Measurements from ENCODE around the gene NAB2.
"Not testable (repeated sequence)": the region's sequence is repeated elsewhere in the genome, so short reads cannot be mapped to it uniquely, and the experiment has no call there.

Gene NAB2

DNA sequence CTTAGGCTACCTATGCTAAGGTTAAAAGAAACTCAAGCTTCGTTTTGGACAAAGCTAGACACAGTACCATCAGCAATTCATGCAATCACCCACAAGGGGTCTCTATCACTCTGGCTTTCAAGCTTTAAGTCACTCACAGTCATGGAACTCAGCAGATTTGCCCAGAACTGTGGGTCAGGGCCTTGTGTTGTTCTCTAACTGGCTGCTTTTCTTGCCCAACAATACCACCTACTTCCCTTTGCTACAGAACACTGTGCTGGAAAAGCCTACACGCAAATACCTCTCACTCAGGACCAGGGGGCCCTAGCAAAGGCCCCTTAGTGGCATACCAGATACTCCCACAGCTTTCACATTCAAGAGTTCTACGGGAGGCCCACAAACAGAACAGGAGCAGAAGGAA lies 19.4 kb upstream of the NAB2 start:
- DNase-seq (ENCODE audit: low spot score): peak; percentile 85

DNA sequence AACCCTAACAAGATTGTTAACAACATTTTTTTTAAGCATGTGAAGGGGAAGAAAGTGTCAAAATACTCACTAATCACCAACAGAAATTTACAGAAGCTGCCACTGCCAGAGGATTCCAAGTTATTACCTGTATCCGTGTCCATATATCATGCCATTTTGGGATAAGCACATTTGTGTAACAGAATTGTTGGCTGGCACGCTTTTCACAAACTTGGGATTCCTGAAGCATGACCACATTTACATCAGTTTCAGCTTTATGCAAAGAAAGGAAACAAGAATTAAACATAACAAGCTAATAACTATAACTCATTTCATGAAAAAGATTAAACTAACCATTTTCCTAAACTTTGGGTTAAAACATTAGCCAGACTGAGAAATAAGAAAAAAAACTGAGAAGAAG lies 16.3 kb upstream of the NAB2 start:
- no peak for DNase-seq (ENCODE audit: low spot score)

DNA sequence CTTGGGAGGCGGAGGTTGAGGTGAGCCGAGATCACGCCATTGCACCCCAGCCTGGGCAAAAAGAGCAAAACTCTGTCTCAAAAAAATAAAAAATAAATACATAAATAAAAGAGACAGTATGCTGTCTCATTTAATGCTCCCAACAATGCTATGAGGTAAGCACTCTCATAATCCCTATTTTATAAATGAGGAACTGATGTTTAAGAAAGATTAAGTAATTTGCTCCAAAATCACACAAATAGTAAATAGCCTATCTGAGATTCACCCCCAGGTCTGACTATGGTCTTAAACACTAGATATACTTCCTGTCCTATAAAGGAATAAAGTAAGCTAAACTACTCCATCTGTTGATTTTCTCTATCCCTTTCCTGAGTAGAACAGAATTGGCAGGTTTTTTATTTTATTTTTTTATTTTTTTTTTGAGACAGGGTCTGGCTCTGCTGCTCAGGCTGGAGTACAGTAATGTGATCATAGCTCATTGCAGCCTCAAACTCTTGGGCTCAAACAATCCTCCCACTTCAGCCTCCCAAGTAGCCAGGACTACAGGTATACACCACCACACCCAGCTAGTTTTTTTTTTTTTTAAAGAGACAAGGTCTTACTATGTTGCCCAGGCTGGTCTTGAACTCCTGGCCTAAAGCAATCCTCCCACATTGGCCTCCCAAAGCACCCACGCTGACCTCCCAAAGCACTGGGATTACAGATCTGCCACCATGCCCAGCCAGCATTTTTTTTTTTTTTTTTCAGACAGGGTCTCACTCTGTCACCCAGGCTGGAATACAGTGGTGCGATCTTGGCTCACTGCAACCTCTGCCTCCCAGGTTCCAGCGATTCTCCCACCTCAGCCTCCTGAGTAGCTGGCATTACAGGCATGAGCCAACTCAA lies 15.1 kb upstream of the NAB2 start:
- not testable (repeated sequence) for DNase-seq (ENCODE audit: low spot score)

DNA sequence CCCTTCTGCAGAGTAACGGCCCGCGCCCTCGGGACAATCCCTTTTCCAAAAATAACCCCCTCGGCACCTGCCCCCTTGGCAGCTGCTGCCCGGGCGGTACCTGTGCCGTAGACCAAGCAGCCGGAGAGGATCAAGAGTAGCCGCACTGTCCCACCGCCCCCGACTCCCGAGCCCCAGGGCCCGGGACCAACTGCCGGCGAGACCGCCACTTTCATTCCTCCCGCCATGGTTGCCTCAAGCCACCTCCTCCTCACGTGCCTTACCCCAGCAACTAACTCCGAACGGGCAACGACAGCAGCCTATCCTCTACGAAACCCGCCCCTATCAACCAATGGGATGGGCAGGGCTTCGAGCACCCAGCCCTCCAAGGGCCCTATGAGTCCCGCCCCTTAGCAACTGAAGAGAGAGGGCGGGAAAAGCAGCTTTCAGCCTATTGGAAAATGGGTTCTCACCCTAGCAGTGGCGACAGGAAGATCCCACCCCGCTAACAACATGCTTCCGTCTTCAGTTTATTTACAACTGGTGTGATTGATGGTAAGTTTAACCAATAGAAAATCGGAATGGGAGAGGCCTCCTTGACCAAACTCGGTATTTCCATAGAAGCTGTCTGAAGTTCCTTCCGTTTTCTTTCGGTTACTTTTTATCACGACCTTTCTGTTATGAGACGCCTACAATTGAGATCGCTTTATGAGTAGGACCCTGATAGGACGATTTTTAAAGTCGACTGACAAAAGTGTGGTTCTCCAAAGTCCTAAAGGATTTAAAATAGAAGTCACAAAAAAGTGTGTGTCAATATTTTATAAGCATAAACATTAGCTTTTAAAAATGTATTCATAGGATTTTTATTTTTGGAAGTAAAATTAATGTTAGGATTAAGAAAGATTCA lies 10.2 kb upstream of the NAB2 start, which contains the start of gene NEMP1:
Gene NEMP1, minus strand, starts transcription at position 273 of the 886 bp plus-strand sequence. Its CDS starts 46 bp downstream, at position 227.
- peak; percentile 100 for DNase-seq (ENCODE audit: low spot score)

DNA sequence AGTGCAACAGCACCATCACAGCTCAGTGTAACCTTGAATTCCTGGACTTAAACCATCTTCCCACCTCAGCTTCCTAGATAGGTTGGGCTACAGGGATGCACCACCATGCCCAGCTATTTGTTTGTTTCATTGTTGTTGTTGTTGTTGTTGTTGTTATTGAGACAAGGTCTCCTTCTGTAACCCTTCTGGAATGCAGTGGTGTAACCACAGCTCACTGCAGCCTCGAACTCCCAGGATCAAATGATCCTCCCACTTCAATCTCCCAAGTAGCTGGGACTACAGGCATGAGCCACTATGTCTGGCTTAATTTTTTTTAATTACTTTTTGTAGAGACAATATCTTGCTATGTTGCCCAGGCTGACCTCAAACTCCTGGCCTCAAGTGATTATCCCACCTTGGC lies 9.1 kb upstream of the NAB2 start:
- DNase-seq (ENCODE audit: low spot score): no peak

DNA sequence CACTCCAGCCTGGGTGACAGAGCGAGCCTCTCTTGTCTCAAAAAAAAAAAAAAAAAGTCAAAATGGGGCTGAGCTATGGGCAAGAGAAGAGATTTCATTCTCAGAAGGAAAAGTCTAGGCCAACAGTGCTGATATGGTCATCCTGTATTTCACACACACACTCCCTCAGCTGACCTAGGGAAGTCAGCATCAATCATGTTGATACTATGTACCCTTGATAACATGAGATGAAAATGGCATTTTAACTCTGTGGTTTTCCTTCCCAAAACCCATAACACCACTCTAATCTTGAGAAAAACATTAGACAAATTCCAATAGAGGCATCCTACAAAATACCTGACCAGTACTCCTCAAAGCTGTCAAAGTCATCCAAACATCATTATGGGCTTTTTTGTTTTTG lies 8.1 kb upstream of the NAB2 start:
- no peak for DNase-seq (ENCODE audit: low spot score)

DNA sequence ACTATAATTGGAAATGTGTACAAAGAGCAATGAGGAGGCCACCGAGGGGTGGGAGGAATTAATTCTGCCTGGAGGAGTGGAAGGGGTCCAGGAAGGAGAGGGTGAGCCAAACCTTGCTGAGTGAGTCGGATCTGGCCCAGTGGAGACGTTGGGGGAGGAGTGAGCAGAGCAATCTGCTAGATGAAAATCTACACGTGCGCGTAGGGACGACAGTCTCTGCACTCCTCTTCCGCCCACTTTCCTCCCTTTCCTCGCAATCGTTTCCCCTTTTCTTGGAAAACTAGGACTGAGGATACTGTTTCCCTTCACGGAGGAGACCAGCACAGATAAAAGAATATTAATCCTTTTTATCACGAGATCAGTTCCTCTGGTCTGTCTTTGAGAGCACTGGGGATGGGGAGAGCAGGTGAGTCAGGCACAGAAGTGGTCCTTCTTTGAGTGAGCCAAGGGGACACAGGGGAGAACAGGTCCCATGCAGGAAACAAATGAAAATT lies 2.9 kb upstream of the NAB2 start:
- no peak for DNase-seq (ENCODE audit: low spot score)

DNA sequence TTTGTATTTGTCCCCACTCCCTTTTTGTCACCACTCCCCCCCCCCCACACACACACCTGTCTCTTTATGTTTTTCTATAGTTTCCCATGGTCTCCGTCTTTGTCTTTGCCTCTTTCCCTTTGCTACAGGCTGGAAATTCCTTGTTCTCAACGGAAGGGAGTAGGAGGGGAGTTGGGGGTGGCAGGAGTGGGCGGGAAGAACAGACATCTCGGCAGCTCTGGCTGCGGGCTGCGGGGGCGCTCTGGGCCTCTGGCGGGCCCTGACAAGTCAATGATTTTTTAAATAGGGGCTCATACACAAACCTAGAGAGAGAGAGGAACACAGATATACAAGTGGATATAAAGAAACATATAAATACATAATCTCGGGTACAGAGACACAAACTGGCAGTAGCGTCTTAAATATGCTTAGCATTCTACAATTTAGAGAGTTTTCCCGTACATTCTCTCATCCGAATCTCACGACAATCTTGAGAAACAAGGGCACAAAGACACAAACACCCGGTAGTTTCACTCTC lies 2.4 kb upstream of the NAB2 start:
- no peak for DNase-seq (ENCODE audit: low spot score)

DNA sequence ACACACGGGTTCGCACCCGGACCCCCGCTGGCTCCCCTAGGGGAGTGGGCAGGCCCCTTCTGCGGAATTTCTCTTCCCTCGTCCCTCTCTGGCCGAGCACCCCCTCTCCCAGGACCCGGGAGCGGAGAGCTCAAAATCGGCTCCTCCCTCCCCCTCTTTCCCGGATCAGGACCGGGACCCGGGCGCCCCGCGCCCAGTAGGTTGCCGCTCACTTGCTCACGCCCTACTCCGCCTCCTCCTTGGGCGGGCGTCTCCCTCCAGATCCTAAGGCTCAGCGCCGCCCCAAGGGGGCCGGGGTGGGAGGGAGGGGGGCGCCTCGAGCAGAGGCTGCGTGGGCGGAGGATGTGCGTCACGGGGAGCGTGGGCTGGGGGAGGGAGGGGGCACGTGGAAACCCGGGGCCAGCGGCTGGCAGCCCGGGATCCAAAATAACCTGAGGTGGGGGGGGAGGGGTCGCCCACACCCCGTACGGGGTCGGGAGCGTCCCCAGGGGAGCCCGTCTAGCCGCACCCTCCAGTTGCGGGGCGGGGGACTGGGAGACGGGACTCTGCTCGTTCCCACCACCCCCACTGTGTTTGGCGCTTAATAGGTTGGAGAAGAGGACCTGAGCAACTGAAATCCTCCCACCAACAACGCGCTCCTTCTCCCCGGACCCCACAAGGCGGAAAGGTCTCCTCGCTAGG lies 1.8 kb upstream of the NAB2 start:
- DNase-seq (ENCODE audit: low spot score): peak; percentile 88

DNA sequence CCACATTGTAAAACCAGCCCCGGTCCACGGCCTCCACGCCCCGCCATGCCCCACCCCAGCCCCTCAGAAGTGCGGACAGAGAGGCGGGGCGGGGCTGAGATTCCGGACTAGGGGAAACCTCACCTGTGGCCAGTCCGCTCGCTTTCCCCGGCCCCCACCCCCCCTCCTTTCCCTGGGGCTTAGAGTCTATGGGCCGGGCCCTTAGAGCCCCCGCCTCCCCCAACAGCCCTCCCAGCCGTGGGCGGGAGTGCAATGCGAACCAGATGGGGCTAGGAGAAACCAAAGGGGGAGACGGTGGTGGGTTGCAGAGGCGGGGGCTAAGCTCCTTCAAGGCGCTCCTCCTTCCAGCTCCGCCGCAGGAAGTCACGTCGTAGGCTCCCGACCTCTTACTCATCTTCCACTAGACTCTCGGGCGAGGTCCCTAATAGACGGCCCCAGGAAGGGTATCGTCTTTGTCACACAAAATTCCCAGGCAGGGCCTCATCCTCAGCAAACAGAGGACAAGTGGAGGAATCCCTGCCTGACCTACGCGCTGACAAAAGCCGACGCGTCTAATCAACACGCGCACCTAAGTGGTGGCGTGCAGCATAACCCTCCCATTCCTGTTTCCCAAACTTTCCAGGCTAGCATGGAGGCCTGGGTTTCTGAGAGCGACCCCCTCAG lies 1.1 kb upstream of the NAB2 start:
- peak; percentile 65 for DNase-seq (ENCODE audit: low spot score)

DNA sequence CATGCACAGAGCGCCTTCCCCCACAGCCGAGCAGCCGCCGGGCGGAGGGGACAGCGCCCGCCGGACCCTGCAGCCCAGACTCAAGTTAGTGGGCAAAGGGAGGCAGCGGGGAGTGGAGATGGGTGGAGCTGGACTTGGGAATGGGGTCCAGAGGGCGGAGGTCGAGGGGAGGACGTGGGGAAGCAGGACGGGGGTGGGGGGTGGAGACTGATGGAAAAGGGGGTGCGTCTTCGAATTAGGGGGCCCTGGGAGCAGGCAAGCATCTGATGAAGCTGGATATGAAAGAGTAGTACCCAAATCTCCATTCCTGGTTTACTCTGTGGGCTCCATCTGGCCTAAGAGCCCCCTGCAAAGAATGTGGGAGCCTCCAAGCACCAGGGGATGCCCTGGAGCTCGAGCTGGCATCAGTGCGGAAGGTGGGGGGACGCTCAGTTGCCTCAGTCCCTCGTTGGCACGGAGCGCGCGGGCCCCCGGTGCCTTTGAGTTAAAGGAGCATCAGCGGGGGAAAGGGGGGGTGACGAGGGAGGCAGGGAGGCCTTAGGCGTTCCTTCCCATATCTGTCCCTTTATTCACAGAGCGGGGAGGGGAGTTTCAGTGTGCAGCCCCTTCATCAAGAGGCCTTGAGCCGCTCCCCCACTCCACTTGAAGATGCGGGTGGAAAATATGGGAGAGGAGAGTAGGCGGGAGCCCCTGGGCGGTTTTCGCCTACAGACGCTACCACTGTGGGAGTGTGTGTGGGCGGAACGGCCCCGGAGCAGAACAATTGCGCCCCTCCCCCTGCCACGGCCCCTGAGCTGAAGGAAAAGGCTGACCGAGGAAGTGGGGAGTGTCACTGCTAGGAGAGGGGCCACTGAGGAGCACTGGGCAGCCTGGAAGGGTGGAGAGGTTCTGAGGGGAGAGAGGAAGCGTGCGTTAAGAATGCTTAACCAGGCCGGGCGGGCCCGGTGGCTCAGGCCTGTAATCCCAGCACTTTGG lies 644 bp downstream of the NAB2 start:
- DNase-seq (ENCODE audit: low spot score): peak; percentile 26

DNA sequence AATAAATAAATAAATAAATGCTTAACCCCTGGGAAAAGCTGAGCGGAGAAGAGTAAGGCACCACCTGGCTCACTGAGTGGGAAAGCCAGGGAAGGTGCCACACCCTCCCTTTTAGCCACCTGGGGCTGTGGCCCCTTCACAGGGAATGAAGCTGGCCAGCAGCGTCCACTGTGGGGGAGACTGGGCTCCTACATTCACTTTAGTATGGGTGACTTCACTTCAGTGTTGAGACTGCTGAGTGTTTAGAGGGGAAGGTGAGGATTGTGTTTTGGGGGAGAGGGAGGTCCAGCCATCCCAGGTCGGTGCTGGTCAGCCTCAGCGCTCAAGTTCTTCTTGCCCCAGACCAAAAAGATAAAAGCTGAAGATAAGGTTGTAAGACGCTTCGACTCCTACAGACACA lies 1.6 kb downstream of the NAB2 start:
- no peak for DNase-seq (ENCODE audit: low spot score)

DNA sequence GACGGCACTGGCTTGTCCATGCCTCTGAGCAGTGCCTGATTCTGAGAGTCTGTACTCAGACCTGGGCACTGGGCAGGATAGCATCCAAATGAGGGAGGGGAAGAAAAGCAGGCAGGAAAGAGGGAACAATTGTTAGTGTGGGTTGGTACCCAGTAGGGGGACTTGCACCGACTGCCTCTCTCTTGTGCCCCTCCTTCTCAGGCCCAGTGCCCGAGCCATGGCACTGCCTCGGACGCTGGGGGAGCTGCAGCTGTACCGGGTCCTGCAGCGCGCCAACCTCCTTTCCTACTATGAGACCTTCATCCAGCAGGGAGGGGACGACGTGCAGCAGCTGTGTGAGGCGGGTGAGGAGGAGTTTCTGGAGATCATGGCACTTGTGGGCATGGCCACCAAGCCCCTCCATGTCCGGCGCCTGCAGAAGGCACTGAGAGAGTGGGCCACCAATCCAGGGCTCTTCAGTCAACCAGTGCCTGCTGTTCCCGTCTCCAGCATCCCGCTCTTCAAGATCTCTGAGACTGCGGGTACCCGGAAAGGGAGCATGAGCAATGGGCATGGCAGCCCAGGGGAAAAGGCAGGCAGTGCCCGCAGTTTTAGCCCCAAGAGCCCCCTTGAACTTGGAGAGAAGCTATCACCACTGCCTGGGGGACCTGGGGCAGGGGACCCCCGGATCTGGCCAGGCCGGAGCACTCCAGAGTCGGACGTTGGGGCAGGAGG lies 2.2 kb downstream of the NAB2 start:
- no peak for DNase-seq (ENCODE audit: low spot score)

DNA sequence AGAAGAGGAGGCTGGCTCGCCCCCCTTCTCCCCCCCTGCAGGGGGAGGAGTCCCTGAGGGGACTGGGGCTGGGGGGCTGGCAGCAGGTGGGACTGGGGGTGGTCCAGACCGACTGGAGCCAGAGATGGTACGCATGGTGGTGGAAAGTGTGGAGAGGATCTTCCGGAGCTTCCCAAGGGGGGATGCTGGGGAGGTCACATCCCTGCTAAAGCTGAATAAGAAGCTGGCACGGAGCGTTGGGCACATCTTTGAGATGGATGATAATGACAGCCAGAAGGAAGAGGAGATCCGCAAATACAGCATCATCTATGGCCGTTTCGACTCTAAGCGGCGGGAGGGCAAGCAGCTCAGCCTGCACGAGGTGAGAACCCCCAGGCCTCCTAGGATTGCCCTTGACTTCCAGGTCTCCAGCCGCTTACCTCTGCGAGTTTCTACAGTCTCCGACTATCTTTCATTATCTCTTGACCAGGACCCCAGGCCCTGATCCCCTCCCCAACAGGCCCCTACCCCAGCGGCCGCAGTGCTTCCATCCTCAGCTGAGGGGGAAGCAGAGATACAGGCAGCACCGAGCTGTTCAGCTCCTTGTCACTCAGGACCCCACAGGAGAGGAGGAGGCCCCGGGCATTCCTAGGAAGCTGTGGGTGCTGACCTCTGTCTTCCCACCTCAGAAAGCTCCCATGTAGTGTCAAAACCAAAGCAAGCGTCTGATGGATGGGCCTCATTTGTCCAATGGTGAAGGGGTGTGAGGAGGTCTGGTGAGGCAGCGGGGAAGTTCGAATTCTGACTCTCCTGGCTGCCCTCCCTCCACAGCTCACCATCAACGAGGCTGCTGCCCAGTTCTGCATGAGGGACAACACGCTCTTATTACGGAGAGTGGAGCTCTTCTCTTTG lies 3.0 kb downstream of the NAB2 start:
- DNase-seq (ENCODE audit: low spot score): no peak

DNA sequence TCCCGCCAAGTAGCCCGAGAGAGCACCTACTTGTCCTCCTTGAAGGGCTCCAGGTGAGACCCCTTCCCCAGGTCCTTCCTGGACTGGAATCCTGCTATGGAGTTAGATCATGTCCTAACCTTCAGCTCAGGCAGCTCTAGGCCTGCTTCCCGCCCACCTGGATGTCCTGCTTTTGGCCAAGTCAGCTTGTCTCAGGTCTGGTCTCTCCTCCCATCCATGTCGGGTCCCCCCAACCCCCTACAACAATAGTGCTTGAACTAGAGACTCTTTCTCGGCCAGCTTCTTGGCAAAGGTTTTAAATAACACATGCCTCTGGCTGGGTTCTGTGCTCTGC lies 3.6 kb downstream of the NAB2 start:
- no peak for DNase-seq (ENCODE audit: low spot score)

DNA sequence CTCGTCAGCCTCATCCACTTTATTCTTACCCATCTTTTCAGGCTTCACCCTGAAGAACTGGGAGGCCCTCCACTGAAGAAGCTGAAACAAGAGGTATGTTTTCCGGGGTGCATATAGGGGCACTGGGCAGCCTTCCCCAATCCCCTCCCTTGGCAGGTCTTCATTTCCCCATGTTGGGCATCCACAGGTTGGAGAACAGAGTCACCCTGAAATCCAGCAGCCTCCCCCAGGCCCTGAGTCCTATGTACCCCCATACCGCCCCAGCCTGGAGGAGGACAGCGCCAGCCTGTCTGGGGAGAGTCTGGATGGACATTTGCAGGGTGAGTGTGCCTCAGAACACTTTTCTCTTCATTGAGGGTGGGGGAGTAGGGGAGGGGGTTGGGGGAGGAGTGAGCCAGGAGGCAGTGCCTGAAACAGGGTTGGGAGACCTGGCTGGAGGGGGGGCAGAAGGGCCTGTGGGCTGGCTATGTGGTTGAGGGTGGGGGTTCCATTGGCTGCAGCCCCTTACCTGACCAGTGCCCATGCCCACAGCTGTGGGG lies 4.0 kb downstream of the NAB2 start:
- no peak for DNase-seq (ENCODE audit: low spot score)

DNA sequence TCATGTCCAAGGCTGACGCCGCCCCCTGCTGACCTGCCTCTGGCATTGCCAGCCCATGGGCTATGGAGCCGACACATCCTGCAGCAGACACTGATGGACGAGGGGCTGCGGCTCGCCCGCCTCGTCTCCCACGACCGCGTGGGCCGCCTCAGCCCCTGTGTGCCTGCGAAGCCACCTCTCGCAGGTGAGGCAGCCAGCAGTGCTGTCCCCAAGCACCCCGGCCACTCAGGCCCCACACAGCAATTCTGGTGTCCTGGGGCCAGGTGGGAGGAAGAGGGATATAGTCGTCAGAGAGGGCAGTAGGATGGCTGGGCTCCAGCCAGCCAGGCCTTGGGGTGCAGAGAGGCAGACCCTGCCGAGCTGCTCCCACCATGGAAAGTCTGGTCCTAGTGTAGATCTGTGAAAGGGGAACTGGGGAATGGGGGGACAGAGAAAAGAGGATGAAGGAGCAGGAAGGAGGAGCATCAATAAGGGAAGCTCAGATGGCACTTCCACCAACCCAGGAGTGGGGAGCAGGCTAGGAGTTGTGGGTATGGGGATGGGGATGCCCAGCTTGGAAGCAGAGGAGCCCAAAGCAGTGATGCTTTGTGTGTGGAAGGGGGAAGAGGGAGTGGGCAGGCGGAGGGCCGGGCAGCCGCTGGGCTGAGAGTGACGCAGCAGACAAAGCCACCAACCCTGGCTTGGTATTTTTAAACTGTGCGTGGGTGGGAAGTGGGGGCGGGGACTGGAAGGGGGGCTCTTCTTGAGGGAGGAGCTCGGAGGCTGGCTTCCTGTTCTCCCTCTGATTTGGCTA lies 4.7 kb downstream of the NAB2 start:
- DNase-seq (ENCODE audit: low spot score): peak; percentile 57
